C4-2B (cell line): ENCODE results near the gene RAB3B.

Experiments
- ZFX ChIP-seq: fragments of 450-650 bp; IDR thresholded peaks from 2 replicates; pipeline ENCODE4 v1.6.1; 2017
- TF ChIP-seq, protein P1 (sequence below): fragments of 450-650 bp; conservative IDR thresholded peaks from 2 replicates; pipeline ENCODE4 v1.5.1; 2017; ENCODE audit warnings: mild to moderate bottlenecking

DNA sequence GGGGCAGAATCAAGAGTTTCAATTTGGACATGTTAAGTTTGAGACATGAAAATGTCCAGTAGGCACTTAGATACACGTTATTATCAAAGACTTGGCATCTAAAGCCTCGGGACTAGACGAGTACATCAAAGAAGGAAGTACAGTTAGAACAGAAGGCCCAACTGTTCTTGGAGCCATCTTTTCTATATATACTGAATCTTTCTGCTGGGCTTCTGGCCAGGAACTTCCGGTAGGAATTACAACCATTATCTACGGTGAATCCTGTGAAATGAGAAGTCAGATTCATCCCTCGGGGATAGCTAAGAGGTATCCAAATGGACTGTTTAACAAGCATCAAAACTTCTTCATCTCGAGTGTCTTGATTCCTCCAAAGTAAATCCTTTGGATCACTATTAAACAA is 77.6 kb downstream of the RAB3B start:
- TF ChIP-seq, protein P1, sequence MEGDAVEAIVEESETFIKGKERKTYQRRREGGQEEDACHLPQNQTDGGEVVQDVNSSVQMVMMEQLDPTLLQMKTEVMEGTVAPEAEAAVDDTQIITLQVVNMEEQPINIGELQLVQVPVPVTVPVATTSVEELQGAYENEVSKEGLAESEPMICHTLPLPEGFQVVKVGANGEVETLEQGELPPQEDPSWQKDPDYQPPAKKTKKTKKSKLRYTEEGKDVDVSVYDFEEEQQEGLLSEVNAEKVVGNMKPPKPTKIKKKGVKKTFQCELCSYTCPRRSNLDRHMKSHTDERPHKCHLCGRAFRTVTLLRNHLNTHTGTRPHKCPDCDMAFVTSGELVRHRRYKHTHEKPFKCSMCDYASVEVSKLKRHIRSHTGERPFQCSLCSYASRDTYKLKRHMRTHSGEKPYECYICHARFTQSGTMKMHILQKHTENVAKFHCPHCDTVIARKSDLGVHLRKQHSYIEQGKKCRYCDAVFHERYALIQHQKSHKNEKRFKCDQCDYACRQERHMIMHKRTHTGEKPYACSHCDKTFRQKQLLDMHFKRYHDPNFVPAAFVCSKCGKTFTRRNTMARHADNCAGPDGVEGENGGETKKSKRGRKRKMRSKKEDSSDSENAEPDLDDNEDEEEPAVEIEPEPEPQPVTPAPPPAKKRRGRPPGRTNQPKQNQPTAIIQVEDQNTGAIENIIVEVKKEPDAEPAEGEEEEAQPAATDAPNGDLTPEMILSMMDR, result no peak
- TF ChIP-seq ZFX, result no peak
